SK-N-SH (cell line): ENCODE results near the gene GLIS2. TPM values are rescaled to one million over a fixed set of nuclear protein-coding genes. Genes with fewer than 3 reads are reported as not detected.

Experiments used
- CTCF ChIA-PET: fragments of 300-600, 350-600 bp; formaldehyde crosslinking; extraction: SDS; loops from one replicate; lab custom pipeline; 2021; lab: Yijun Ruan, JAX
- POLR2A ChIA-PET: fragments of 350-600 bp; sonication (Branson Sonifier 250); formaldehyde crosslinking; extraction: SDS; loops from one replicate; lab custom pipeline; 2020; ENCODE audit warnings: antibody characterized with exemption, inconsistent platforms; lab: Yijun Ruan, JAX
- DNase-seq: peaks from one replicate; pipeline ENCODE4 v3.0.0; 2012
- H2AFZ ChIP-seq: fragments of 200-600 bp; sonication (generic); 2 replicates; pipeline ENCODE4 v1.8.1; 2016; ENCODE audit warnings: antibody characterized with exemption, mild to moderate bottlenecking, low read depth
- H3F3A ChIP-seq: fragments of 200-600 bp; sonication (generic); replicated peaks from 2 replicates; pipeline ENCODE3; 2016; ENCODE audit warnings: antibody characterized with exemption, mild to moderate bottlenecking; ENCODE audit not compliant: insufficient read depth
- H3K27ac ChIP-seq, 2 experiments: fragments of 200-500 bp in 1 of 2; fragments of 200-600 bp in 1 of 2; sonication (Bioruptor generic) in 1 of 2; sonication (generic), shearing (Covaris generic) in 1 of 2; 2 replicates each; pipeline versions ENCODE4 v1.5.1 to v1.6.1; 2014 to 2016; ENCODE audit warnings: low read depth in 2 of 2, inconsistent platforms in 1 of 2, low read length in 1 of 2, mild to moderate bottlenecking in 1 of 2, mixed read lengths in 1 of 2
- H3K27me3 ChIP-seq: fragments of 200-600 bp; sonication (generic), shearing (Covaris generic); 2 replicates; pipeline ENCODE4 v1.6.1; 2016; ENCODE audit warnings: mixed run types; ENCODE audit not compliant: insufficient read depth
- H3K36me3 ChIP-seq, 2 experiments: fragments of 200-500 bp in 1 of 2; fragments of 200-600 bp in 1 of 2; sonication (Bioruptor generic) in 1 of 2; sonication (generic) in 1 of 2; replicated peaks in 1 of 2; 2 replicates each; pipeline versions ENCODE3 to v1.5.1; 2014 to 2016; ENCODE audit warnings: low read length in 1 of 2, mild to moderate bottlenecking in 1 of 2; ENCODE audit not compliant: insufficient read depth in 2 of 2, control insufficient read depth in 1 of 2
- H3K4me1 ChIP-seq, 2 experiments: fragments of 200-500 bp in 1 of 2; fragments of 200-600 bp in 1 of 2; sonication (Bioruptor generic) in 1 of 2; sonication (generic), shearing (Covaris generic) in 1 of 2; 2 replicates each; pipeline versions ENCODE4 v1.5.1 to v1.6.1; 2014 to 2016; ENCODE audit warnings: low read depth in 1 of 2, low read length in 1 of 2, mixed run types in 1 of 2; ENCODE audit not compliant: insufficient read depth in 2 of 2, control insufficient read depth in 1 of 2
- H3K4me2 ChIP-seq: fragments of 200-600 bp; sonication (generic), shearing (Covaris generic); 2 replicates; pipeline ENCODE4 v1.6.1; 2017; ENCODE audit warnings: mixed run types
- H3K4me3 ChIP-seq, 2 experiments: fragments of 200-500 bp in 1 of 2; fragments of 200-600 bp in 1 of 2; sonication (Bioruptor generic) in 1 of 2; sonication (generic), shearing (Covaris generic) in 1 of 2; 2 replicates each; pipeline versions ENCODE4 v1.5.1 to v1.8.1; 2014 to 2016; ENCODE audit warnings: low read depth in 2 of 2, inconsistent platforms in 1 of 2, low read length in 1 of 2, mild to moderate bottlenecking in 1 of 2, mixed read lengths in 1 of 2, moderate library complexity in 1 of 2
- H3K79me2 ChIP-seq: fragments of 200-600 bp; sonication (generic); 2 replicates; pipeline ENCODE4 v1.8.1; 2017; ENCODE audit warnings: mild to moderate bottlenecking; ENCODE audit not compliant: insufficient read depth
- H3K9ac ChIP-seq: fragments of 200-600 bp; sonication (generic); 2 replicates; pipeline ENCODE4 v1.6.1; 2017; ENCODE audit warnings: mixed run types
- H3K9me2 ChIP-seq: fragments of 200-600 bp; sonication (generic); 2 replicates; pipeline ENCODE4 v1.6.1; 2017; ENCODE audit warnings: mixed run types
- H3K9me3 ChIP-seq: fragments of 200-600 bp; sonication (generic); 2 replicates; pipeline ENCODE4 v1.6.1; 2017; ENCODE audit warnings: mixed run types, mild to moderate bottlenecking, moderate library complexity
- H4K20me1 ChIP-seq: fragments of 200-600 bp; sonication (generic); 2 replicates; pipeline ENCODE4 v1.6.1; 2017; ENCODE audit warnings: mild to moderate bottlenecking, mixed run types; ENCODE audit not compliant: insufficient read depth
- CHD2 ChIP-seq: fragments of 150-350 bp; IDR thresholded peaks from 2 replicates; pipeline ENCODE4 v1.6.1; 2018; ENCODE audit warnings: low read length; ENCODE audit not compliant: partially characterized antibody
- ELF1 ChIP-seq: IDR thresholded peaks from 2 replicates; pipeline ENCODE4 v1.4.0; 2012
- FOXM1 ChIP-seq: IDR thresholded peaks from 2 replicates; pipeline ENCODE4 v1.4.0; 2012; ENCODE audit warnings: low read depth, mild to moderate bottlenecking
- GABPA ChIP-seq: IDR thresholded peaks from 2 replicates; pipeline ENCODE4 v1.4.0; 2012; ENCODE audit warnings: low read depth, mild to moderate bottlenecking
- MAX ChIP-seq: IDR thresholded peaks from 2 replicates; pipeline ENCODE4 v1.4.0; 2012; ENCODE audit warnings: low read depth
- MXI1 ChIP-seq: IDR thresholded peaks from 2 replicates; pipeline ENCODE4 v1.6.1; 2012; ENCODE audit warnings: mild to moderate bottlenecking, low read depth, low read length, improper control_type of control experiment
- POLR2AphosphoS5 ChIP-seq: IDR thresholded peaks from 2 replicates; pipeline ENCODE4 v1.6.1; 2012; ENCODE audit warnings: low read depth, low read length
- TAF1 ChIP-seq: IDR thresholded peaks from 2 replicates; pipeline ENCODE4 v1.6.1; 2012; ENCODE audit warnings: low read depth, mild to moderate bottlenecking, low read length, moderate library complexity, borderline replicate concordance
- TCF12 ChIP-seq: IDR thresholded peaks from 2 replicates; pipeline ENCODE4 v1.4.0; 2012
- ZBTB33 ChIP-seq: IDR thresholded peaks from 2 replicates; pipeline ENCODE4 v1.4.0; 2012; ENCODE audit warnings: low read depth, borderline replicate concordance
- WGBS: methylation state at CpG from one replicate; pipeline ENCODE4 v1.1.6; 2017; ENCODE audit warnings: low lambda C conversion rate; 5-methylcytosine and 5-hydroxymethylcytosine counted together
- polyA plus RNA-seq, 3 experiments: library from polyadenylated mRNA; depleted of rRNA; stranded (reverse); fragments of >200 nt; gene quantifications; 2 replicates each; pipeline ENCODE4 v1.2.3, GENCODE V29; 2012

The GLIS2 gene
- polyA plus RNA-seq, 1 of the 3 experiments (the other 2 are of a cell fraction) = 6.5 TPM

- TF ChIP-seq ZBTB33 = no peak
- no peak for TF ChIP-seq GABPA
- peak; percentile 2 for TF ChIP-seq CHD2
- peak; percentile 78 for TF ChIP-seq MAX
- TF ChIP-seq POLR2AphosphoS5 = peak; percentile 46; the same call in 1 of the 2 replicates
- peak; percentile 91 for TF ChIP-seq MXI1
Measured at GRCh38 chr16:4350787-4351659, 35.2 kb downstream of the GLIS2 start, which contains the start of gene PAM16 (continued).

- POLR2A ChIA-PET = interaction anchor here (0.9 kb wide), 1 partner anchor 51 kb away, joined by 4 read pairs; no protein-coding TSS in a partner anchor
- H4K20me1 ChIP-seq = peaks cover 15% of the 10 kb centered on the region
- CTCF ChIA-PET = interaction anchor here (0.6 to 13.0 kb wide), 7 partner anchors 12 to 641 kb away, joined by 3 to 205 read pairs (median 10); no protein-coding TSS in a partner anchor
- H3K27ac ChIP-seq = peak overlapping the region; percentile 13 to 83; a peak in 3 of 4 replicates
- H3K79me2 ChIP-seq = peaks cover 42% of the 10 kb centered on the region
- peaks cover 20% of the 10 kb centered on the region for H3F3A ChIP-seq
- H3K4me3 ChIP-seq = peak overlapping the region in 1 of 2 experiments; percentile 85; a peak in 1 of 4 replicates
- H3K9me3 ChIP-seq = no peaks in the 10 kb centered on the region
- WGBS = 61% methylated on average over 7 of the region's 7 CpGs
- TF ChIP-seq ELF1 = no peak
- 0 out of 2 replicates have a peak, but pooled peaks have one; percentile 3 for TF ChIP-seq TCF12
- no peak for TF ChIP-seq GABPA
- TF ChIP-seq TAF1 = no peak
- peaks cover 0 to 2% of the 10 kb centered on the region in 2 experiments for H3K36me3 ChIP-seq
- H3K4me2 ChIP-seq = peak overlapping the region; percentile 93
- peak overlapping the region; percentile 55; the same call in 1 of the 2 replicates for H3K9ac ChIP-seq
- no peak for DNase-seq
- H3K4me1 ChIP-seq = peaks cover 3 to 10% of the 10 kb centered on the region in 2 experiments; a peak in 3 of 4 replicates
- peak overlapping the region; percentile 42; the same call in 1 of the 2 replicates for H2AFZ ChIP-seq
- H3K27me3 ChIP-seq = no peaks in the 10 kb centered on the region
- no peaks in the 10 kb centered on the region for H3K9me2 ChIP-seq
Measured at GRCh38 chr16:4351880-4352279, 36.0 kb downstream of the GLIS2 start.

DNA sequence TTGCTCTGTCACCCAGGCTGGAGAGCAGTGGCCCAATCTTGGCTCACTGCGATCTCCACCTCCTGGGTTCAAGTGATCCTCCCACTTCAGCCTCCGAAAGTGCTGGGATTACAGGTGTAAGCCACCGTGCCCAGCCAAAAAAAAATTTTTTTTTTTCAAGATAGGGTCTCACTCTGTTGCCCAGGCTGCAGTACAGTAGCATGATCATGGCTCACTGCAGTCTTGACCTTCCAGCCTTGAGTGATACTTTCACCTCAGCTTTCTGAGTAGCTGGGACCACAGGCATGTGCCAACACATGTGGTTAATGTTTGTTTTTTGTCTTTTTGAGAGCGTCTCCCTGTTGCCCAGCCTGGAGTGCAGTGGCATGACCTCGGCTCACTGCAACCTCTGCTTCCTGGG, 37.0 kb downstream of the GLIS2 start:
- peak overlapping the region in 1 of 2 experiments; percentile 83; a peak in 1 of 4 replicates for H3K27ac ChIP-seq
- H3K4me3 ChIP-seq = no peak overlapping the region
- no peaks in the 10 kb centered on the region for H3K9me3 ChIP-seq
- POLR2A ChIA-PET = no interaction called here
- TF ChIP-seq FOXM1 = no peak
- H3K4me1 ChIP-seq = peaks cover 3 to 10% of the 10 kb centered on the region in 2 experiments; a peak in 3 of 4 replicates
- no peaks in the 10 kb centered on the region for H3K27me3 ChIP-seq
- H3K4me2 ChIP-seq = no peak overlapping the region
- CTCF ChIA-PET = interaction anchor here (2.7 to 13.0 kb wide), 3 partner anchors 13 to 64 kb away, joined by 10 to 205 read pairs (median 31); no protein-coding TSS in a partner anchor
- H4K20me1 ChIP-seq = peaks cover 8% of the 10 kb centered on the region; the same call in 1 of the 2 replicates
- H3F3A ChIP-seq = peaks cover 20% of the 10 kb centered on the region
- 96% methylated on average over 5 of the region's 5 CpGs for WGBS
- peaks cover 32% of the 10 kb centered on the region for H3K79me2 ChIP-seq
- H3K9ac ChIP-seq = no peak overlapping the region
- peaks cover 0 to 2% of the 10 kb centered on the region in 2 experiments for H3K36me3 ChIP-seq
- H2AFZ ChIP-seq = no peak overlapping the region
- H3K9me2 ChIP-seq = no peaks in the 10 kb centered on the region
- DNase-seq = no peak
